AG04450 (cell line): ENCODE data around the gene TSFM. TPM values are rescaled to one million over a fixed set of nuclear protein-coding genes. Genes with fewer than 3 reads are reported as not detected.

Experiments
- CTCF ChIA-PET: fragments of 300-600, 350-600 bp; formaldehyde crosslinking; extraction: SDS; loops from one replicate; lab custom pipeline; 2022; ENCODE audit warnings: antibody characterized with exemption, inconsistent platforms; lab: Charles Lee
- POLR2A ChIA-PET: fragments of 350-600 bp; formaldehyde crosslinking; extraction: SDS; loops from one replicate; lab custom pipeline; 2021; ENCODE audit warnings: antibody characterized with exemption, inconsistent platforms; lab: Yijun Ruan, JAX
- DNase-seq: peaks from one replicate; pipeline ENCODE4 v3.0.0-alpha.2; 2011; ENCODE audit warnings: low read depth, low spot score
- H3K27ac ChIP-seq: one replicate; pipeline ENCODE4 v1.5.1; 2012; ENCODE audit warnings: low read depth, low read length, control low read depth
- H3K27me3 ChIP-seq: one replicate; pipeline ENCODE4 v1.6.0; 2012; ENCODE audit warnings: low read length; ENCODE audit not compliant: control insufficient read depth, insufficient read depth
- H3K4me3 ChIP-seq: 2 replicates; pipeline ENCODE4 v1.5.1; 2011; ENCODE audit warnings: mild to moderate bottlenecking, low read depth, low read length, control low read depth
- H3K9me3 ChIP-seq: 2 replicates; pipeline ENCODE4 v1.5.1; 2012; ENCODE audit warnings: low read length; ENCODE audit not compliant: control insufficient read depth, insufficient read depth
- polyA plus RNA-seq: library from polyadenylated mRNA; depleted of rRNA; stranded (reverse); fragments of >200 nt; gene quantifications from 2 replicates; pipeline ENCODE4 v1.2.3, GENCODE V29; 2011
- TF ChIP-seq, protein P1 (sequence below): IDR thresholded peaks from 2 replicates; pipeline ENCODE4 v1.5.1; 2011; ENCODE audit warnings: low read depth, low read length, control low read depth, inconsistent platforms

The TSFM gene
- polyA plus RNA-seq, 1 experiment = 22.3 TPM

DNA sequence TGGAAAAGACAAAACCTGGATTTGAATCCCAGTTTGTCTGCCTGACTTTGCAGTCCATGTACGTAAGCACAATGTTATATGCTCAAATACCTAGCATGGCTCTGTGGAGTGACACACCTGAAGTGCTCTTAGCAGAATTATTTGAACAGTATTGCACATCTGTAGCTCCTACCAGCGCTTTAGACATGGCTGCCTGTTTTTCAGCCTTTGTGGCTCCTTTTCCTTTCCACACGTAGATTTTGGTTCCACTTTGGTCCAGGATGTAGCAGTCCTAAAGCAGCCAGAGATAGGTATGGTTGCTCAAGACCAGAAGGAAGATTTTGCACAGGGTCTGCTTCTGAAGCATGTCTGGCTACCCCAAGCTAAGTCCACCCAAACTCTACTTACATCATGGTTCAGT lies 26.8 kb downstream of the TSFM start:
- no peaks in the 10 kb centered on the region for H3K9me3 ChIP-seq
- H3K4me3 ChIP-seq = no peak overlapping the region
- no peak for DNase-seq
- ChIA-PET POLR2A (no interaction called here), CTCF (interaction anchor here (0.6 to 2.1 kb wide), 4 partner anchors 26 to 95 kb away, joined by 3 to 7 read pairs (median 4); no protein-coding TSS in a partner anchor)
- no peaks in the 10 kb centered on the region for H3K27me3 ChIP-seq
- TF ChIP-seq, protein P1, sequence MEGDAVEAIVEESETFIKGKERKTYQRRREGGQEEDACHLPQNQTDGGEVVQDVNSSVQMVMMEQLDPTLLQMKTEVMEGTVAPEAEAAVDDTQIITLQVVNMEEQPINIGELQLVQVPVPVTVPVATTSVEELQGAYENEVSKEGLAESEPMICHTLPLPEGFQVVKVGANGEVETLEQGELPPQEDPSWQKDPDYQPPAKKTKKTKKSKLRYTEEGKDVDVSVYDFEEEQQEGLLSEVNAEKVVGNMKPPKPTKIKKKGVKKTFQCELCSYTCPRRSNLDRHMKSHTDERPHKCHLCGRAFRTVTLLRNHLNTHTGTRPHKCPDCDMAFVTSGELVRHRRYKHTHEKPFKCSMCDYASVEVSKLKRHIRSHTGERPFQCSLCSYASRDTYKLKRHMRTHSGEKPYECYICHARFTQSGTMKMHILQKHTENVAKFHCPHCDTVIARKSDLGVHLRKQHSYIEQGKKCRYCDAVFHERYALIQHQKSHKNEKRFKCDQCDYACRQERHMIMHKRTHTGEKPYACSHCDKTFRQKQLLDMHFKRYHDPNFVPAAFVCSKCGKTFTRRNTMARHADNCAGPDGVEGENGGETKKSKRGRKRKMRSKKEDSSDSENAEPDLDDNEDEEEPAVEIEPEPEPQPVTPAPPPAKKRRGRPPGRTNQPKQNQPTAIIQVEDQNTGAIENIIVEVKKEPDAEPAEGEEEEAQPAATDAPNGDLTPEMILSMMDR = no peak
- H3K27ac ChIP-seq = no peak overlapping the region

DNA sequence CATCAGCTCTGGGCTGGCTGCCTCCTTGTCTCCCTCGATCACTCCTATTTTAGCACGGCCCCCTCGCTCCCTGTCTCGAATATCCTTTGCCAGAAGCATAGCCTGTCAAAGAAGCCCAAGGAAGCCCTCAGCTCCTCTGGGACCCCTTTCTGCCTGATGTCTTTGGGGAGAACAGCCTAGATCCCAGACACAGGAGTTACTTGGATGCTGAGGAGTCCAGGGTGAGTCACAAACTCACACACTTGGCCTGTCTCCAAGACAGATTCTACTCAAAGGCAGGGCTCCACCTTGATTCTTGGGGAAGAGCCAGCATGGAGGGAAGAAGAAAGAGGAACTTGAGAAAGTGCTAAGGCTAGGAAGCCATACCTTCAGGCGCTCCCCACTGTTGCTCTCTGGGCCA lies 27.9 kb downstream of the TSFM start:
- ChIA-PET CTCF (interaction anchor here (1.6 kb wide), 1 partner anchor 27 kb away, joined by 5 read pairs; no protein-coding TSS in a partner anchor), POLR2A (no interaction called here)
- TF ChIP-seq, protein P1 = no peak
- Histone ChIP-seq H3K9me3 (no peaks in the 10 kb centered on the region), H3K27ac (no peak overlapping the region), H3K4me3 (no peak overlapping the region), H3K27me3 (no peaks in the 10 kb centered on the region)
- no peak for DNase-seq

DNA sequence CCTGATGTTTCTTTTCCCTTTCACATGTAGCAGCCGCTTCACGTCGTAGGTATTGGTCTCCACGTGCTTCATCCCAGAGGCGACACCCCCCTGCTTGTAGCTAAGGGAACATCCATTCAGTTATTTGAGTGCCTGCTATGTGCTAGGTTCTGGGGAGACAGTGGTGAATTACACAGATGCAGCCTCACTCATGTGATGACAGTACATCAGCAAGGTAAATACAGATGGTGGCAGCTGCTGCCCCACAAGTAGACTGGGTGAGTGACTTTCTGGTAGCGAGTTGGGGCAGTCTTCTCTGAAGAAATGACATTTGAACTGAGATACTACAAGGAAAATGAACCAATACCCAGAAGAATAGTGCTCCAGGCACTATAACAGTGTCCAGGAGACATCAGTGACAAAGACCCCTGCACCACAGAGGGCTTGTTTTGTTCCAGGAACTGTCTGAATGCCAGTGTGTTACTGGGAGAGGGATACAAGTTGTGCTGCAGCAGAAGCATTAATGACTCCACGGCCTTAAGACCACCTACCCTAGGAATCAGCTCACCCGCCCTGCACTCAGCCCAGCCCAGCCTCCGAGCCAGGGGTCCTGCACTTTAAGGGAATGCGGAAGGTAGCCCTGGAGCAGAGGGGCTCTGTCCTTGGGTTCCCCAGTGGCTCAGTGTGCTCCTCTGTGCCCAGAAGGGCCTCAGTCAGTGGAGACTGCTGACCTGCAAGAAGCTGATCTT lies 28.6 kb downstream of the TSFM start:
- TF ChIP-seq, protein P1 = no peak
- Histone ChIP-seq H3K9me3 (no peaks in the 10 kb centered on the region), H3K4me3 (no peak overlapping the region), H3K27me3 (no peaks in the 10 kb centered on the region), H3K27ac (no peak overlapping the region)
- ChIA-PET POLR2A (interaction anchor here (0.5 kb wide), 1 partner anchor 116 kb away, joined by 3 read pairs; no protein-coding TSS in a partner anchor), CTCF (interaction anchor here (1.5 to 2.5 kb wide), 2 partner anchors 8 to 228 kb away, joined by 3 to 17 read pairs; no protein-coding TSS in a partner anchor)
- no peak for DNase-seq

DNA sequence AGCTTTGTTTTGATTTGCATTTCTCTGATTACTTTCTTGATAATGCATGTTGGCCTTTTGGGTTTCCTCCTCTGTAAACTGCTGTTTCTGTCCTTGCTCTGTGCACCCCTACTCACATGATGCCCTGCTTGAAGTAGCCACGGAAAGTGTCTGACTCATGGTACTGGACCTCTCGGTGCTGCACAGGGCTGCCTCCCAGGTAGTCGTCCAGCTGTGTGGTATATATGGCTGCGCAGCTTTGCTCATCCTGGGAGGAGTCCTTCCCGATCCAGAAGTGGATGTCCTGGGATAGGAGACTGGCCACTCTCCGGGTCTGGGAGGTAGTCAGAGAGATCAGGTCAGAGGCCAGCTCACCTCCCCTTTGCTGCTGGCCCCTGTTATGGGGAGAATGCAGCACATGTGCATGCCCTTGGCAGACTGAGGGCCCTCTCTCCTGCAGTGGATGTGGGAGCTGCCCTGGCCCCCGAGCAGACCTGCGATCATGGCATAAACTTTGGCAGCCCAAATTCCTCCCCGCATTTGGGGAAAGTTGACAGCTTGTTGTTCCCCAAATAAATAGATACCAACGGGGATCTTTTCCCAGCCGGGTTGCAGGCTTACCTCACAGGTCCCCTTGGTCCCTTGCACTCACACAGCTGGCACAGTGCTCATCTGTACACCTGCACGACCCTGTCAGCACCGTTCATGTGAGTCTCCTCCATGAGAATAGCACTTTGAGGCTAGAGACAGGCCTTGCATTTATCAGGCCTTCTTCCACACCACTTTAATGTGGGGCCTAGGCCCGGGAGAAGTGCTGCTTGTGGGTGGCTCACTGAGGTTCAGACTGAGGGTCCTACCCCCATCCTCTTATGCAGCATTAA lies 30.8 kb downstream of the TSFM start:
- Histone ChIP-seq H3K27me3 (no peaks in the 10 kb centered on the region), H3K4me3 (no peak overlapping the region), H3K9me3 (no peaks in the 10 kb centered on the region), H3K27ac (no peak overlapping the region)
- ChIA-PET POLR2A (interaction anchor here (1.2 kb wide), 1 partner anchor 83 kb away, joined by 4 read pairs; no protein-coding TSS in a partner anchor), CTCF (interaction anchor here (2.0 to 2.5 kb wide), 3 partner anchors 11 to 93 kb away, joined by 6 to 17 read pairs (median 8); no protein-coding TSS in a partner anchor)
- DNase-seq = no peak
- TF ChIP-seq, protein P1 = no peak
